Dermis microvascular lymphatic vessel endothelial cell (primary cell): ENCODE measurements around the gene MAML3. TPM values are rescaled to one million over a fixed set of nuclear protein-coding genes. Genes with fewer than 3 reads are reported as not detected.

ENCODE experiments used
- DNase-seq, 2 donors: peaks; one replicate each; pipeline versions ENCODE4 v3.0.0 to v3.0.0-alpha.2; 2010; ENCODE audit warnings: low read depth in 2 of 2
- total RNA-seq: library from RNA; depleted of rRNA; stranded (reverse); fragments of >200 nt; gene quantifications from 2 replicates; pipeline ENCODE4 v1.2.1, GENCODE V29; 2014

The MAML3 gene
- total RNA-seq, 1 donor from 2014 or later: 4.4 TPM

GRCh38 chr4:139844459-139845036 lies 309.4 kb downstream of the MAML3 start:
- DNase-seq: no peak

DNA sequence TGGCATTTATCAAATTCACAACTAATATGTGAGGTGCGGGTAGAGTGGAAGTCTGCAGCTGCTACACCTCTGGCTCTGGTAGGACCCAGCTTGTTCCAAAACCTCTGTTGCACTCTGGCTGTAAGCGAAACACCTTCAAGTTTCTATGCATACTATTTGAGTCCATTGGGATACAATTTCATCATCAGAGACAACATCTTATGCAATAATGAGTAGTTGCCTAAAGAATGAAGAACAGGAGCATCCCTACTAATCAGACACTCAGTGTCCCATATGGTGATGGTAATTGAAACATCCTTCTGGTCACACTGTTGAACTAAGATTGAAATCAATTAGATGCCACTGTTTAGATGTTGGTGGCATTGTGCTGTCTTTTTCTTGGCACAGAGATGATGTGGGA lies 309.9 kb downstream of the MAML3 start:
- no peak for DNase-seq

- DNase-seq: no peak
Observed at GRCh38 chr4:139843641-139844040, 310.3 kb downstream of the MAML3 start.

DNA sequence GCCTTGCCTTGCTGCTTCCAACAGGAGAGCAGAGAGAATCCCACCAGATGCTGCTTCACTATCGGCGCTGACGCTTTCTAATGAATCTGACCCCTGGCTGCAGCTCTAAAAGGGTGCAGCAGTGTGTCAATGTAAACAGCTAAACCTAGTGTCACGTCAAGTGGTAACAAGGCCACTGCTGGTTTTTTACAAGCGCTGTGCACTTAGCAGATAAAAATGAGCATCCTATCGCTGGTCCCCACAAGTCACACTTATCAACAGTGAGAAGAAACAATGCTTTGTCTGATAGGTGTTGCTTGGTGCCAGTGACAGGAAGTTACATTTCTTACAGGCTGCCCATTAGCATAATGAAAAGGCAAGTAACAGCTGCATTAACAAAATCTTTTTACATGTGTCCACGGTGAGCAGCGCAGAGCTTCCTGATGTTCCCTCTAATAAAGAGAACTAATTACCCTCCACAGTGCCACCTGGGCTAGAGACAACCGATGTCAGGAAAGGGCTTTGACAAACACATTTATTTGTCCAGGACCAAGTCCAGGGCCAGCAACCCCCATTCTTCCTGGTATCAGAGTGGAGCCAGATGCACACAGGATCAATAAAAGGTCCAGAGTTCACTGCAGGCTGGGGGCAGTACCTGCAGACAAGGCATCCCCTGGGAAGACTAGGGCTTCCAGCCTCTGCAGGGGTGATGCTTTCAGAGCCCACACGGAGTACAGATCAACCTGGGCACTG lies 312.4 kb downstream of the MAML3 start:
- no peak for DNase-seq

- DNase-seq: no peak
Observed at GRCh38 chr4:139840773-139841172, 313.2 kb downstream of the MAML3 start.

GRCh38 chr4:139839403-139840031 lies 314.5 kb downstream of the MAML3 start:
- DNase-seq: no peak

GRCh38 chr4:139838811-139839210 lies 315.2 kb downstream of the MAML3 start:
- no peak for DNase-seq

DNA sequence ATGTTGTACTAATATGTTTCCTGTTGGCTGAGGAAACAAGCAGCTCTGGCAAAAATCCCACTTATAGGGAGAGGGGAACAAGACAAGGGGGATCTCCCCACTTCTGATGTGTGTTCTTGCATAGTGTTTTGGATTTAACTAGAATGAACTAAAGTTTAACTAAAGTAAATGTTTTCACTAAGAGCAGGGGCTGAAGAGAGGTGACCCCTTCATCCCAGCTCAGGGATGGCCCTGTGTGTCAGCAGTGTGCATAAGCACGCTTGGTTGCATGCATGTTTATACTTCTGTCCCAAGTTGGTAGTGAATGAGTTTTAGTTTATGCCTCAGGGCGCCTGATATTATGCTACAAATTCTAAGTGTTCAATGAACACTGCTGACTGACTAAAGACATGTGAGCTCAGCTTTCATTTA lies 319.0 kb downstream of the MAML3 start:
- DNase-seq: peak in 1 of 2 donors; percentile 45

DNA sequence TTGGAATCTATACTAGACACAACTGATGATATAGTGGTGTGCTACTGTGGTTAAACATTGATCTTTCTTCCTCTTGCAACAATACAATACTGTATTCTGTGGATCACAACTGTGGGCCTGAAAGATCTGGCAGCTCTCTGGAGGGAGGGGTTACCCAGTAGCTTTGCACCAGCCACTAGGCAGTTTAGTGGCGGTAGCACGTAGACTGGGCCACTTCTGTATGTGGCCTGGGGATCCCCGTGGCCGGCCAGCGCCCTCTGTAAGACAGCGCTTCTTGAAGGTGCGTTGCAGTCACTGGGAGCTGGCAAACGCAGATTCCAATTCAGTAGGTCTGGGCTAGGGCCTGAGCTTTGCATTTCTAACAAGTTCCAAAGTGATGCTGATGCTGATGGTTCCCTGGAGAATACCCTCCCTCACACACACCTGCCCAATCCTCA lies 319.7 kb downstream of the MAML3 start:
- DNase-seq: no peak

DNA sequence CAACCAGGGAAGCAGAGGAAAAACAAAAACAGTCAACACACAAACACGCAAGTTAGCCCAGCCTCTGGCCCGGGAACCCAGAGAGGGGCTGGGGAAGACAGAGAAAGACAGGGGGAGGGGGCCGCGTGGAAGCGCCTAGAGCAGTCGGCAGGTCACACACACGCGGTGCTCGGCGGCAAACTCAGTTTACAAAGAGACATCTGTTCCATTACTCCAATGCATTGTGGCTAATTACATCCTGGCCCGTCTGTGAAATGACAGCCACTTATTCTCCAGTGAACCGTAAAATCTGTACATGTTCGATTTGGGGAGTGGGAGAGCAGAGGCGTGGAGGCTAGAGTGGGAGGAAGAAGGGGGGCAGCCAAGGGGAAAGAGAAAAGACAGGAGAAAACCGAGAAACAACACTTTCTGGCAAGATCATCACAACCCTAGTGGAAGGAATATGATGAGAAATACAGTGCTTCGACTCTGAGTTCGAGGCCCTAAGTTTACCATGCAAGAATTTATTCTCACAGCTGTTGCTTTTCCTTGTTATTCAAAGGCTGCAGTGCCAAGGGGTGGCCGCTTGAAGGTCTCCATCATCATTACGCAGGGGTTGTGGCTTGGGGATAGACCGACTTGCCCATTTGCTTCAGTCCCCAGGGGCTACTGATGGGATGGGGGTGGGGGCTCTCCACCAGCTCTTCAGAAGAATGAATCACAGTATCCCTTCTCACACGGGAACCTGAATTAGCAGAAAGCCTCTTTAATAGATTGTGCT lies 320.7 kb downstream of the MAML3 start:
- DNase-seq: no peak

- DNase-seq: no peak
Observed at GRCh38 chr4:139828966-139829664, 324.9 kb downstream of the MAML3 start.

DNA sequence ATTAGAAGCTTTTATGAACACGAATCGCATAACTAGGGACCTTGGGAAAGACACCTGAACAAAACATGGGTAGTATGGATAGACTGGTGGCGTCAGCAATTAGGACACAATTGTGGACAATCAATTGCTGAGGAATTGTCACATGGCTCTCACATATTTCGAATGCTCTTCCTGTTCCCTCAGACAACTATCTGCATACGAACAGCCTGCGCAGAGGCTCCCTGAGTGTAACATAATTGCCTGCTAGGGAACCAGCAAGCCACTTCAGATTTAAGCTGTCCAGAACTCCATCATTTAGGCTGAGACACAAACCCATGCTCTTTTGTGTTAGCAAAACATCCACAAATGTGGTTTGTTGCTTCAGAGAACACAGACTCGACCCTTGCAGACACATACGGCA lies 327.6 kb downstream of the MAML3 start:
- DNase-seq: no peak

DNA sequence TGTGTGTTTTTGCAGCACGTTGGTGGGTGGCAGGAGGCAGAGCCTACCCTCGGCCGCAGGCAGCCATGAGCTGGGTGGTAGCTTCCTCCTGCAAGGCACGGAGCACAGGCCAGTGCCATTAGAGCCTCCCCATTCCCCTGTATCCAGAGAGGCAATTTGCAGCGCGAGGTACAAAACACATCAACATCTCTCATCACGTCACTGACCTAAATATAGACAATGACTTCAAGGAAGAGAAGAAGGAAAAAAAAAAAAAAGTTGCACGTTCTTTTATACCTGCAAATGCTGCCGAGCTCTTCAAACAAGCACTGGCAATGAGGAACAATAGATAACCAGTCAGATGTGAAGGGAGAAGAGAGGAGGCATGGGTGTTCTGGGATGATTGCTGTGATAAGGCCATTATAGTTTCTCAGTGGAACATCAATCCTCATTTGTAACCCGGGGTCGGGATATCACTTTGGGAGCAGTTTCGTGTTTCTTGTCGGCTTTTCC lies 328.4 kb downstream of the MAML3 start:
- no peak for DNase-seq

DNA sequence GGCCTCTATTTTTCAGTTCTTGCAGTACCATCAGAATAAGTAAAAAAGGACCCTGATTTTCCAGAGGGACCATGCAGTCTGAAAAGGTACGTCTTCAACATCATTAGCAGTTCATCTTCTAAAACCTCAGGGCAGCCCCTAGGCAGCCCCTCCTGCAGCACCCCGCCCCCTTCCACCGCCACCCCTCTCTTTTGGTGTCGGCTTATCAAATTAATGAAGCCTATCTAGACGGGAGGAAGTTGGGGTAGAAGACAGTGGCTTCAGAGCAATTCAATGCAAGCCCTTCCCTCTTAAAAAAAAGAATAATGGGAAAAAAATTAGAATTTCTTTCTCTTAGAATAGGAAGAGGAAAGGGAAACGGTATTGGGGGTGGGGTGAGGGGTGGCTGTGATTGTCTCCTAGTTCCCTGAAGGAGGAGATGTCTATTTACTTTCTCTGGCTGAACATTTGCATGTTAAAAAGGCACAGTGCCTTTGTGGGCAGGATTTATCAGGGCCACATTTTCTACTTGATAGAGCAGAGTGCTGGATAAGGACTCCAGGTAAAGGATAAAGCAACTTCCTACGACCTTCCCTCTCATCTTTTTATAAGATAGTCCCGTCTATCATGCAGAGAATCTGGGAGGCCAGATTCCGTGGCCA lies 329.0 kb downstream of the MAML3 start:
- DNase-seq: no peak

- DNase-seq: no peak
Observed at GRCh38 chr4:139823746-139824145, 330.2 kb downstream of the MAML3 start.

- DNase-seq: no peak
Observed at GRCh38 chr4:139823345-139823744, 330.6 kb downstream of the MAML3 start.

DNA sequence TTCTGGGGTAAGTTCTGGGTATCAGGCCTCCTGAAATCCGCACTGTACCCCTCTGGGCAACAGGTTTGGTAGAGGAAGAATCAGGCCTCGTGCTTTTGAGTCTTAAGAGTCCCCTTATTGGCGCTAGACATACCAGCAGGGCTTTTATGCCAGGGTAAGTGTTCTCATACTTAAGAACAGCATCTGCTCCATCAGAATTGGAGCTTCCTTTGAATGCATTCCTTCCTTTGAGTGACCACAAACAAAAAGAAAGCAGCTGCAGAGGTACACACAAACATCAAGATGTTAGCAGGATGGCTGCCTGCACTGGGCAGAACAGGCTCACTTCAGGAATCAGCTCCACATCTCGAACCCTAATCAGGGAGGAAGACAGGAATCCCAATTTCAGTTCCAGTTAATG lies 331.6 kb downstream of the MAML3 start:
- DNase-seq: no peak

- DNase-seq: no peak
Observed at GRCh38 chr4:139819082-139819481, 334.9 kb downstream of the MAML3 start.

GRCh38 chr4:139817657-139818452 lies 336.1 kb downstream of the MAML3 start:
- DNase-seq: no peak

GRCh38 chr4:139816856-139817255 lies 337.1 kb downstream of the MAML3 start:
- DNase-seq: no peak
